Karpas-422 (cell line): ENCODE measurements around the gene PNPLA7. TPM values are rescaled to one million over a fixed set of nuclear protein-coding genes. Genes with fewer than 3 reads are reported as not detected.
A peak's percentile ranks its signal among the peaks of the same experiment; 100 is the strongest.

Source experiments
- DNase-seq: peaks from one replicate; pipeline ENCODE4 v3.0.0-alpha.2; 2015
- H2AFZ ChIP-seq: fragments of 200-600 bp; sonication (generic); 2 replicates; pipeline ENCODE4 v1.6.1; 2014; ENCODE audit warnings: antibody characterized with exemption, low read length, mixed read lengths
- H3K27ac ChIP-seq: fragments of 200-600 bp; sonication (generic); 2 replicates; pipeline ENCODE4 v1.5.1; 2014; ENCODE audit warnings: mild to moderate bottlenecking, low read length, moderate library complexity
- H3K27me3 ChIP-seq: fragments of 200-600 bp; sonication (generic); 2 replicates; pipeline ENCODE4 v1.6.1; 2014; ENCODE audit warnings: low read length, mixed read lengths
- H3K36me3 ChIP-seq: fragments of 200-600 bp; sonication (generic); 2 replicates; pipeline ENCODE4 v1.6.1; 2014; ENCODE audit warnings: low read length, mixed read lengths; ENCODE audit not compliant: insufficient read depth
- H3K4me1 ChIP-seq: fragments of 200-600 bp; sonication (generic); 2 replicates; pipeline ENCODE4 v1.6.1; 2014; ENCODE audit warnings: mild to moderate bottlenecking, low read length, mixed read lengths
- H3K4me2 ChIP-seq: fragments of 200-600 bp; sonication (generic); 2 replicates; pipeline ENCODE4 v1.6.1; 2014; ENCODE audit warnings: low read length, low read depth, mild to moderate bottlenecking; ENCODE audit not compliant: poor library complexity, severe bottlenecking
- H3K4me3 ChIP-seq: fragments of 200-600 bp; sonication (generic); 2 replicates; pipeline ENCODE4 v1.5.1; 2014; ENCODE audit warnings: mild to moderate bottlenecking, antibody characterized with exemption, low read length, mixed read lengths
- H3K79me2 ChIP-seq: fragments of 200-600 bp; sonication (generic); 2 replicates; pipeline ENCODE4 v1.6.1; 2014; ENCODE audit warnings: mild to moderate bottlenecking, low read length, mixed read lengths
- H3K9ac ChIP-seq: fragments of 200-600 bp; sonication (generic); 2 replicates; pipeline ENCODE4 v1.6.0; 2014; ENCODE audit warnings: low read length
- H3K9me2 ChIP-seq: fragments of 200-600 bp; sonication (generic), shearing (Covaris generic); replicated peaks from 2 replicates; pipeline ENCODE4 v1.6.0; 2014; ENCODE audit warnings: mild to moderate bottlenecking, low read length, moderate library complexity; ENCODE audit not compliant: insufficient read depth
- H3K9me3 ChIP-seq: fragments of 300-700, 200-600 bp; sonication (generic); 2 replicates; pipeline ENCODE4 v1.6.1; 2014; ENCODE audit warnings: low read length, mixed read lengths
- H4K20me1 ChIP-seq: fragments of 200-600 bp; sonication (generic); 2 replicates; pipeline ENCODE4 v1.6.1; 2014; ENCODE audit warnings: mild to moderate bottlenecking, antibody characterized with exemption, low read length, low read depth; ENCODE audit not compliant: insufficient read depth
- total RNA-seq: library from RNA; depleted of rRNA; stranded (reverse); fragments of >200 nt; shearing (Covaris generic); gene quantifications from 2 replicates; pipeline ENCODE4 v1.2.3, GENCODE V29; 2014; ENCODE audit warnings: low replicate concordance

The PNPLA7 gene
- total RNA-seq, 1 experiment from 2014 or later, result 1.8 TPM

- Histone ChIP-seq H3K4me2 (no peak overlapping the region), H4K20me1 (no peaks in the 10 kb centered on the region), H3K27me3 (no peaks in the 10 kb centered on the region)
These were observed 119.3 kb downstream of the PNPLA7 start for GRCh38 chr9:137430723-137431415.

GRCh38 chr9:137429974-137430722 lies 120.1 kb downstream of the PNPLA7 start:
- no peak overlapping the region for H3K9ac ChIP-seq
- no peaks in the 10 kb centered on the region for H3K27me3 ChIP-seq
- H3K27ac ChIP-seq, result no peak overlapping the region
- H3K4me3 ChIP-seq, result peak overlapping the region; percentile 28; the same call in 1 of the 2 replicates
- H3K4me2 ChIP-seq, result peak overlapping the region; percentile 23
- no peaks in the 10 kb centered on the region for H3K9me2 ChIP-seq
- no peaks in the 10 kb centered on the region for H3K9me3 ChIP-seq
- H3K36me3 ChIP-seq, result no peaks in the 10 kb centered on the region
- DNase-seq, result peak; percentile 77
- H3K4me1 ChIP-seq, result peaks cover 17% of the 10 kb centered on the region
- H4K20me1 ChIP-seq, result no peaks in the 10 kb centered on the region
- no peak overlapping the region for H2AFZ ChIP-seq
- H3K79me2 ChIP-seq, result no peaks in the 10 kb centered on the region

More at GRCh38 chr9:137430723-137431415, 119.3 kb downstream of the PNPLA7 start:
- Histone ChIP-seq H3K27ac (no peak overlapping the region), H3K79me2 (no peaks in the 10 kb centered on the region), H2AFZ (no peak overlapping the region), H3K36me3 (no peaks in the 10 kb centered on the region), H3K4me1 (peaks cover 17% of the 10 kb centered on the region), H3K4me3 (no peak overlapping the region), H3K9me2 (no peaks in the 10 kb centered on the region), H3K9me3 (no peaks in the 10 kb centered on the region), H3K9ac (no peak overlapping the region)
- no peak for DNase-seq

- H3K9ac ChIP-seq, result no peak overlapping the region
- peak overlapping the region; percentile 23 for H3K4me2 ChIP-seq
- no peaks in the 10 kb centered on the region for H3K36me3 ChIP-seq
- no peaks in the 10 kb centered on the region for H3K27me3 ChIP-seq
- no peaks in the 10 kb centered on the region for H4K20me1 ChIP-seq
- no peaks in the 10 kb centered on the region for H3K79me2 ChIP-seq
- peaks cover 17% of the 10 kb centered on the region for H3K4me1 ChIP-seq
- H3K4me3 ChIP-seq, result no peak overlapping the region
- no peak for DNase-seq
- no peak overlapping the region for H3K27ac ChIP-seq
- H3K9me3 ChIP-seq, result no peaks in the 10 kb centered on the region
- H3K9me2 ChIP-seq, result no peaks in the 10 kb centered on the region
- H2AFZ ChIP-seq, result no peak overlapping the region
These were observed 120.7 kb downstream of the PNPLA7 start for GRCh38 chr9:137429546-137429890.

GRCh38 chr9:137428841-137429545 lies 121.2 kb downstream of the PNPLA7 start:
- no peak overlapping the region for H3K9ac ChIP-seq
- no peak overlapping the region for H3K4me3 ChIP-seq
- H2AFZ ChIP-seq, result no peak overlapping the region
- peaks cover 17% of the 10 kb centered on the region for H3K4me1 ChIP-seq
- H3K4me2 ChIP-seq, result peak overlapping the region; percentile 35
- no peaks in the 10 kb centered on the region for H3K27me3 ChIP-seq
- H3K9me2 ChIP-seq, result no peaks in the 10 kb centered on the region
- H4K20me1 ChIP-seq, result no peaks in the 10 kb centered on the region
- no peaks in the 10 kb centered on the region for H3K79me2 ChIP-seq
- H3K36me3 ChIP-seq, result no peaks in the 10 kb centered on the region
- no peak overlapping the region for H3K27ac ChIP-seq
- DNase-seq, result no peak
- no peaks in the 10 kb centered on the region for H3K9me3 ChIP-seq

GRCh38 chr9:137428311-137428630 lies 121.9 kb downstream of the PNPLA7 start:
- DNase-seq, result no peak
- Histone ChIP-seq H3K79me2 (no peaks in the 10 kb centered on the region), H4K20me1 (no peaks in the 10 kb centered on the region)

GRCh38 chr9:137427454-137428310 lies 122.5 kb downstream of the PNPLA7 start:
- no peaks in the 10 kb centered on the region for H3K9me2 ChIP-seq
- H3K4me3 ChIP-seq, result no peak overlapping the region
- H3K4me2 ChIP-seq, result no peak overlapping the region
- no peak overlapping the region for H3K27ac ChIP-seq
- no peaks in the 10 kb centered on the region for H3K79me2 ChIP-seq
- H3K27me3 ChIP-seq, result no peaks in the 10 kb centered on the region
- no peaks in the 10 kb centered on the region for H4K20me1 ChIP-seq
- H3K9ac ChIP-seq, result no peak overlapping the region
- DNase-seq, result no peak
- H3K36me3 ChIP-seq, result no peaks in the 10 kb centered on the region
- H3K4me1 ChIP-seq, result peaks cover 17% of the 10 kb centered on the region
- H3K9me3 ChIP-seq, result no peaks in the 10 kb centered on the region
- H2AFZ ChIP-seq, result no peak overlapping the region

More at GRCh38 chr9:137428311-137428630, 121.9 kb downstream of the PNPLA7 start:
- H3K27me3 ChIP-seq, result no peaks in the 10 kb centered on the region
- no peak overlapping the region for H3K27ac ChIP-seq
- no peak overlapping the region for H2AFZ ChIP-seq
- H3K9ac ChIP-seq, result no peak overlapping the region
- H3K4me2 ChIP-seq, result no peak overlapping the region
- H3K9me2 ChIP-seq, result no peaks in the 10 kb centered on the region
- no peak overlapping the region for H3K4me3 ChIP-seq
- H3K4me1 ChIP-seq, result peaks cover 17% of the 10 kb centered on the region
- H3K9me3 ChIP-seq, result no peaks in the 10 kb centered on the region
- no peaks in the 10 kb centered on the region for H3K36me3 ChIP-seq

GRCh38 chr9:137426018-137426681 lies 124.1 kb downstream of the PNPLA7 start:
- Histone ChIP-seq H3K36me3 (no peaks in the 10 kb centered on the region), H3K9me3 (no peaks in the 10 kb centered on the region), H4K20me1 (no peaks in the 10 kb centered on the region), H3K9ac (no peak overlapping the region), H3K4me2 (no peak overlapping the region), H2AFZ (no peak overlapping the region), H3K4me3 (no peak overlapping the region), H3K9me2 (no peaks in the 10 kb centered on the region), H3K27ac (no peak overlapping the region), H3K79me2 (peaks cover 13% of the 10 kb centered on the region), H3K27me3 (no peaks in the 10 kb centered on the region), H3K4me1 (peaks cover 29% of the 10 kb centered on the region)
- DNase-seq, result no peak
